NCI-H69 (cell line): ENCODE measurements around the gene ATG16L2.
"Not testable (repeated sequence)": the region's sequence is repeated elsewhere in the genome, so short reads cannot be mapped to it uniquely, and the experiment has no call there.

Experiments
- DNase-seq: peaks from one replicate; lab custom pipeline; 2025; lab: John Stamatoyannopoulos, UW

ATG16L2 gene

GRCh38 chr11:72826191-72826941, 12.2 kb downstream of the ATG16L2 start:
- no peak for DNase-seq

GRCh38 chr11:72826942-72827480, 12.8 kb downstream of the ATG16L2 start:
- DNase-seq: no peak

- DNase-seq: not testable (repeated sequence)
These were observed 13.4 kb downstream of the ATG16L2 start for GRCh38 chr11:72827656-72828055.

- DNase-seq: no peak
These were observed 13.9 kb downstream of the ATG16L2 start for GRCh38 chr11:72828081-72828567.

GRCh38 chr11:72828692-72829101, 14.5 kb downstream of the ATG16L2 start:
- no peak for DNase-seq

GRCh38 chr11:72829178-72829577, 15.0 kb downstream of the ATG16L2 start:
- no peak for DNase-seq

- DNase-seq: no peak
These were observed 15.8 kb downstream of the ATG16L2 start for GRCh38 chr11:72829884-72830533.

GRCh38 chr11:72831521-72832300, 17.5 kb downstream of the ATG16L2 start:
- peak; percentile 88 for DNase-seq

- no peak for DNase-seq
These were observed 18.3 kb downstream of the ATG16L2 start for GRCh38 chr11:72832301-72833082.

- no peak for DNase-seq
These were observed 19.0 kb downstream of the ATG16L2 start for GRCh38 chr11:72833083-72833733.

GRCh38 chr11:72833811-72834493, 19.7 kb downstream of the ATG16L2 start:
- DNase-seq: no peak

- no peak for DNase-seq
These were observed 20.7 kb downstream of the ATG16L2 start for GRCh38 chr11:72834905-72835304.

- no peak for DNase-seq
These were observed 21.9 kb downstream of the ATG16L2 start for GRCh38 chr11:72836111-72836510.

- no peak for DNase-seq
These were observed 24.6 kb downstream of the ATG16L2 start for GRCh38 chr11:72838691-72839305.

- no peak for DNase-seq
These were observed 26.6 kb downstream of the ATG16L2 start for GRCh38 chr11:72840780-72841179.

GRCh38 chr11:72841397-72841796, 27.2 kb downstream of the ATG16L2 start:
- DNase-seq: no peak

GRCh38 chr11:72842126-72842525, 27.9 kb downstream of the ATG16L2 start:
- no peak for DNase-seq

- DNase-seq: no peak
These were observed 28.6 kb downstream of the ATG16L2 start for GRCh38 chr11:72842653-72843330.

- DNase-seq: no peak
These were observed 30.1 kb downstream of the ATG16L2 start for GRCh38 chr11:72844356-72844755.
